ENCODE measurements around the gene KIF5C.
A peak's percentile ranks its signal among the peaks of the same experiment; 100 is the strongest.

Gene KIF5C

DNA sequence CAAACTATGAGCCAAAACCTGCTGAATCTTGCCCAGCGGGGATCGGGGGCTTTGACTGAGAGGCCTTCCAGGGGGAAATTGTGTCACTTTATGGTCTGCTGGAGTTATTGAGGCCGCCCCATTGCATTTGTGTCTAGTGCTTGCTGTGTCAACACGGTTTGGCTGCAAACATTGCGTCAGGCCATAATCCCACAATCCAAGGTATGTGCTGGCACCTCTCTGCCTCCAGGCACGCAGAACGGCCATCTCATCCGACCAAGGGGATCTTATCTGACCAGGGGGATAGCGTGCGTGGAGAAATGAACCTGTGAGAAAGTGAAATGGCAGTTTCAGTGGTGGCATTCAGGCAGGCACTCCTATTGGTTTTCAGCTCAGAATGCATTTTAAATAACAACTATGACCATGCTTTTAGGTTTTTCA lies 145.4 kb downstream of the KIF5C start:
- no peak for DNase-seq

DNA sequence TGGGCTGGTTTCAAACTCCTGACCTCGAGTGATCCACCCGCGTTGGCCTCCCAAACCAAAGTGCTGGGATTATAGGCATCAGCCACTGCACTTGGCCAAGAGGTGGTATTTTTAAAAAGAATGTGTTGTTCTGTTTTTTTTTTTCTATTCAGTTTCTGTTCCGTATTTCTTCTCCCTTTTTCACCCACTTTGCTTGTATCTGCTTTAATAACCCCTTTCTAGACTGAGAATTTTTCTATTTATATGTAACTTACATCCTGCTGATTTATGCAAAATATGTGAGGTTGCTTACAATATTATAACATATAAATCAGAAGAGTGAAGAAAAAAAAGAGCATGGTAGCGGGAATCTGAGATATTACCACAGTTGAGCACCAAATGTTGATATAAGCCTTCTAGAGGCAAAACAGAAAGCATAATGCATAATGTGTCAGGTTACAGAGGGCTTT lies 146.3 kb downstream of the KIF5C start:
- DNase-seq, result peak in 1 of 2 donors; percentile 26

DNA sequence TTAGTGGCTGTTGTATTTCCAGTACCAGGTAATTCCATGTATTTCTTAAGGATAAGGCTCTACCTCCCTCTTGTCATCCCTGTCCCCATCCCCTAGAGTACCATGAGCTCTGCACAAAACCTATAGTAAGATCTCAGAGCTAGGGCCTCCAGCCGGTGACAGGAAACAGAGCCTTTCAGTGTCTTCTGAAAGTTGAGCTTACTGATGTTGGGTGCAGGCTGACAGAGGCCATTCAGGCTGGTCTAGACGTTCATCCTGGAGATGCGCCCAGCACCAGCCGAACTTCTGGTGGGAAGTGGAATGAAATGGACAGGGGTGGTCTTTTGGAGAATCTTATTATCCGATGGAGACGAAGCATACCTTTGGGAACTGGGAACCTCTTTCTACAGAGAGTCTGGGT lies 146.7 kb downstream of the KIF5C start:
- no peak for DNase-seq

DNA sequence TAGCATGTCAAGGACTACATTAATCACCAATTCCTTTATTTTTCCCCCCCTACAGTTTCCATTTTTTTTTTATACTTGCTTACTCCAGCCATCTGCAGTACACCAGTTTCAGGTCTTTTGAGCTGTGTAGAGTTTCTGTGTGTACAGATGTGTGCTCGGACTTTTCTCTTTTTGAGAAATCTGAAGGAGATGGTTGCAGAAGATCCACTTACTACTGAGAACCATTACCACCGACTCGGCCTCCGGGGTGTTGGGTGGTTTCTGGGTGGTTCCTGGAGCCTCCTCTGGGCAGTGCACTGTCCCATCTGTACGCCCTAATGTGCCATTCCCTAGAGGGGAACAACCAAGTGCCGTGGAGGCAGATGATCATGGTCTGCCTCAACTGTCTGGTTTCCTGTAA lies 148.1 kb downstream of the KIF5C start:
- DNase-seq, result no peak

DNA sequence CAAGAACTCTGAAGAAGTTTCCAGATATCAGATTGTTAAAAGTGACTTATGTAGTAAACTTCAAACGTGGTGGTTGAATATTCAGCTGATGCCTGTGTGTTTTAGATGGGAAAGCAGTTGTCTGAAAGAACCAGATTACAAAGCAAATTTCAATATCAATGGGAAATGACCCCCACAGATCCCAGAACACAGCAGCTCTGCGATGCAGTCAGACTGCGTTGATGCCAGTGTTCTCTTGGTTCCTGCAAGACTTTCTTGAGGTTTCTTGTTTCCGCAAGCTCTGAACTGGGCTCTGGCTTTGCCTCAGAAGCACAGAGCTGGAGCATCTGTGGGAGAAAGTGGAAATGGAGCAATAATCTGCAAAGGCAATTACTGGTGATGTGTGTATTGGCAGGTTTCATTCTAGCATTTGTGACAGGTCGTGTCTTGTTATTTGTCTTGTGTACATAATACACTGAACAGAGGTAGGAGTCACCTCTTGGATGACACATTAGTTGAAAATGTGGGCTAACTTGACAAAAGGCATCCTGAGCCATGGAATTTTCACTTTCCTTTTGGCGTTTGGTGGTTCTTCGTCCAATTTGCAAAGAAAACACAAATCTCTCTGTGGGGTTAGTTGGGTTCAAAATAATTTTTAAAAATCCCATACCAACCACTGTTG lies 152.7 kb downstream of the KIF5C start:
- DNase-seq, result no peak

DNA sequence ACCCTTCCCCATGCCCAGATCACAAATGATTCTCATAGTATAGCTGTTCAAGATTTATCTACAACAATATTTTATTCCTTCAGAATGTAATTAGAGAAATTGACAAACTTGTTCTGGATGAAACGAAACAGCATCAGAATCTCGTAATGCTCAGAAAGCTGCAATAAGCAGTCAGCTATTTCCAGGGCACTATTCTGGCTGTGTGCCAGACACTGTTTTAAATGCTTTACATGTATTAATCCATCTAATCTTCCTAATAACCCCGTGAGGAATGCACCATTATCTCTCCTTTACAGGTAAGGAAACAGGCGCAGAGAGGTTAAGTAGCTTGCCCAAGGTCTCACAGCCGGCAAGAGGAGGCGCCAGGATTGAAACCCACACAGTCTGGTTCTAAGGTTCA lies 153.3 kb downstream of the KIF5C start:
- no peak for DNase-seq

DNA sequence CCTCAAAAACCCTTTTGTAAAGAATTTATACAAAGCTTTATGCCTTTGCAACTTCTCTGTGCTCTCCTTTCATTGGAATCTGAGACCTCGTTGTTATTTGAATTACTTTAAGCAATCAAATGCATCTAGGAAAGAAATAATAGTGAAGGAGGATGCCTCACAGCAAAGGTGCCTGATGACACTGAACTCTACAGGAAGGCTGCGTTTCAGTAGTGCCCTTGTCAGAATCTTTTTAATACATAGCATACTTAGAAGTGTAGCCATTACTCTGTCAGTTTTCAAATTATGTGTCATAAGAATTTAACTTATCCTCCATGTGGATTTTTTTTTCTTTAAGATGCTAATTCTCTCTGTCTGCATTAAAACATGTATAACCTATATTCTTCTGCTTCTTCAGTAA lies 153.9 kb downstream of the KIF5C start:
- no peak for DNase-seq

DNA sequence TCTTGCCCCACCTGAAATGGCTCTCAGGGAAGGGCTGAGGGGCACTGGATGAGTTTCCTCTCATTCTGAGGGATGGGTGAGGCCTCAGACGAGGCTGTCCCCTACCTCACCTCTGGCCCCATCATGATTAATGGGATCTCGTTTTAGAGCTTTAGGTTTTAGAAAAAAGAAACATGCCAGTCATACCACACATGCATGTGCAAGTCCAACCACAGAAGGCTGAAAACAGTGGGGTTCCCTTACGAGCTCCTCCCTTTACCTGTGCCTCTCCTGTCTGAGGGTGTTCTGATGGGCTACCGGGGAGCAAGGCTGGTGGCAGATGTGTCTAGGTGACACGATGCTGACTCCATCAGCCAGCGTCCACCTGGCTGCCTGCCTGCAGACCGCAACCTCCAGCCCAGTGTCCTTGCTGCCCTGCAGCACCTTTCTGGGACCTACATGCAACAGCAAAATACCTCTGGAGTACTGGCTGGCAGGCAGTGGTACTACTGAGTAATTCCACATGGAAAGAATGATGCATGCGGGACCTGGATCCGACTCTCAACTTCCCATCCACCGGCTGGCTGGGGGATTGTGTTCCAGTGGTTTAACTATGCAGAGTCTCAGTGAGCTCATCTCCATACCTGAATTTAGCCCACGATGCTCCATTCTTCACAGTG lies 154.4 kb downstream of the KIF5C start:
- no peak for DNase-seq

DNA sequence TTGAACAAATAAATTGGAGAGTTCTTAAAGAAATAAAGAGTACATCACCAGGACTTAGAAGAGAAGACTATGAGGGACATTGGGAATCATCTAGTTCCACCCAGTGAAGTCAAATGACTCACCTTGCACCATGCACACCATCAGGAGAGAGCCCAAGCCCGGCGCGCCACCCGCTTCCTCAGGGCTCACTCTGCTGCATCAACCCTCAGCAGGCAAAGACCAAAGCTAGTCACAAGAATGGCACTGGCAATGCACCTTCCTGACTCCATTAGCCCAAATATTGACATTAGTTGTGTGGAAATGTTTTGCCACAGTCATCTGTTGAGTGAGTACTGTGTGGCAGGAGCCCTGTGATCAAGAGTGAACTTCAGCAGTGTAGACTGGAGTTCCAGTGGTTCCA lies 156.4 kb downstream of the KIF5C start:
- DNase-seq, result no peak

DNA sequence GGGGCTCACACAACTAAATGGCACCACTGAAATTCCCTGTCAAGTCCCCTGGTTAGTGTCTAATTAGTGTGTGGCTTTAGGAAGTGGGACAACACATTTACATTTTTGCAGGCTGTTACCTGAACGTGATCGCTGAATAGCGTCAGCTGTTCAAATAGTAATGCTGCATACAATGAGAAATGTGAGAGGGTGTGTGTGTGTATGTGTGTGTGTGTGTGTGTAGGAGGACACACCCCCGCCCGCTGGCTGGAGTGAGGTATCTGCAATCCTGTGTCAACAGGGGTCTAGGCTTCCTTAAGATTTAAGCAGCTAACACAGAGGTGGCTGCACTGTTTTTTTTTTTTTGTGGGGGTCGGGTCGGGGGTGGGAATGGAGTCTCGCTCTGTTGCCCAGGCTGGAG lies 158.7 kb downstream of the KIF5C start:
- no peak for DNase-seq

DNA sequence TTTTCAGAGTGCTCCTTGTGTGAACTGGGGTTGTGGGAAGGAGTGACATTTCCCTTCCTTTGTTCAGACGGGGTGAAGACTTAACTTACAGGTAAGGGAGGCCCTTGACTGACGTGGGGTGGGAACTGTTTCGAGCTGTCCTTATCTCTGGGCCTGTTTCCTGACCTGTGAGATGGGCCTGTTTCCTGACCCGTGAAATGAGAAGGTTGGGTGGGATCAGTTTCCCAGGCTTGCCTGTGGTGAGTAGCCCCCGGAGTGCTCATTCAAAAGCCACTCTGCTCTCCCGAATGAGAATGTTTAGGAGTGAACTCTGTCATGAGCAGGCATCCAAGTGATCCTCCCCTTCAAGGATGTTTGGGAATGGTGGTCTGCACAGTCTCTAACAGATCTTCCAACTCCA lies 159.4 kb downstream of the KIF5C start:
- no peak for DNase-seq

DNA sequence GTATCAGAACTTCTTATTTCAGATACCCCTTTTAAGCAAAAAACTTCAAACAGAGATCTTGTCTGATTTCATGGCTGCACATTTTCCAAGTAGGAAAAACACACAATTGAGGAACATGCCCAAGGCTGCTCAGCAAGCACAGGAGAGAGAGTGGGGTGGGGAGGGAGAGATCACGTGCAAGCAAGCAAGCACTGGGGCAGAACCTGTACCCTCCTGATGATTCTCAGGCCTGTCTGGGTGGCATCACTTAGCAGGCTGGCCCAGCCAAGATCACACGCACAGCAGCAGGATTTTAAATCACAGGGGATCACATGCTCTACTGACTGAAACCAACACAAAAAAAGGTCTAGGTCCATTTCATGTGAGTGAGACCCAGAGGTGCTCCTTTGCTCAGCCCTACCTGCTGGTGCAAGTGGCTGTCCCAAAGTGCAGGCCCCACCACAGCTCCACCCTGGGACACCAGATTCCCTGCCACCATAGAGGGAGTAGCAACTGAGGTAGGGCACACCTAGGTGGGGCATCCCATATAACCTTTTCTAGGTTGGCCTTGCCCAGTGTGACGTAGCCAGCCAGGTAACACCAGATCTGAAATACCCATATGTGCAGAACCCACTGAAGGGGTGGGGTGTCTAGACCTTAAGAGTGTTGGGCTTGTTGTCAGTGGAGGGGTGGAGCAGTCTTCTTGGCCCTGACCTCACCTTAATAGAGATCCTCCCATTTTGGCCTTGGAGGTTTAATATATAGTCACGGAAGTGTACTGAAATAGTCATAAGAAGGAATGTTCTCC lies 161.7 kb downstream of the KIF5C start:
- no peak for DNase-seq

DNA sequence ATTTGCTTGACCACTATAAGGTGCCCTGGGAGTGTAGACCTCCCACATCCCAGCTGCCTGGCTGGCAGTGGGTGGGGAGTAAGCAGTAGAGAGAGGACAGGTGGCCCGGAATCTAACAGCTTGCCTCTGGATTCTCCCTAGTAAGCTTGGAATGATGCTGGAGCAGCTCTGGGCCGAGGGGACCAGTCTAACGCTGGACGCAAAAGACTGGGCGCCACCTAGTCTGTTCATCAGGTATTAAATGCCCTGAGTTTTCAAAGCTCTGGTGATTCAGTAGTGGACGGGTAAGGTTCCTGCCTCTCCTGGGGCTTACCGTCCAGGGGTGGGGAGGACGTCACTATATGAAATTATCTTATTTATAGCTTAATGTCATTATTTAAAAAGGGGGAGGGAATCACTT lies 162.8 kb downstream of the KIF5C start:
- no peak for DNase-seq

DNA sequence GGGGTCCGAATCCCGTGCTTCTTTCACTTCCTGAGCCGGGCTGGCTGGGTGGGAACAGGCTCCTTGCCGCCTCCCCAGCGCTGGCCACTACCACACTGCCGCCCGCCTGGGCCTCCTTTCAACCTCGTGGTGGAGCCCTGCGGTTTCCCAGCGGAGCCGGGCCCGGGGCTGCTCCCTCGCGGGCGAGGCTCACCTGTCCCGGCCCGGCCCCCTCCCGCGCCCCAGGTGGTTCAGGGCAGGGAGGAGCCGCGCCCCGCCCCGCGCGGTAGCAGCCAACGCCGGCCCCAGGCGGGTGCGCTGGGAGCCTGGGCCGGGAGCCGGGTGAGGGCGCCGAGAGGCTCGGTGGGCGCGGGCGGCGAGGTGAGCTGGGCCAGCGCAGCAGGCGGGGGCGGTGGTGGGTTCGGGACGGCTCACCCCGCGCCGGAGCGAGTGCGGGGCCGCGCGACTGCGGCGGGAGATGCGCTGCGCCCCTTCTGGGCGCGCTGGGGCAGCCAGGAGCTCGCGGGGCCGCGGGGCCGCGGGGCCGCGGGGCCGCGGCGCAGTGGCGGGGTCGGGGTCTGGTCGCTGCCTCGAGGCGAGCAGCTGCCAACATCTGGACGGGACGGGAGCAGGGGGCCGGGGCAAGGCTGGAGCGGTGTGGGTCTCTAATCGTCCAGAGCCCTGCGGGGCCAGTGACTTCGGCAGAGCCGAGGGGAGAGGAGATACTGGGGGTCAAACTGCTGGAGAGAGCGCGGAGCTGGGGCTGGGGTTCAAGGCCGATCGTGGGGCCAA lies 163.6 kb downstream of the KIF5C start, which contains the start of gene LYPD6B:
Gene LYPD6B (plus strand): TSS at position 258 of the 771 bp plus-strand sequence. CDS start 92,250 bp downstream, outside the sequence.
- no peak for DNase-seq

DNA sequence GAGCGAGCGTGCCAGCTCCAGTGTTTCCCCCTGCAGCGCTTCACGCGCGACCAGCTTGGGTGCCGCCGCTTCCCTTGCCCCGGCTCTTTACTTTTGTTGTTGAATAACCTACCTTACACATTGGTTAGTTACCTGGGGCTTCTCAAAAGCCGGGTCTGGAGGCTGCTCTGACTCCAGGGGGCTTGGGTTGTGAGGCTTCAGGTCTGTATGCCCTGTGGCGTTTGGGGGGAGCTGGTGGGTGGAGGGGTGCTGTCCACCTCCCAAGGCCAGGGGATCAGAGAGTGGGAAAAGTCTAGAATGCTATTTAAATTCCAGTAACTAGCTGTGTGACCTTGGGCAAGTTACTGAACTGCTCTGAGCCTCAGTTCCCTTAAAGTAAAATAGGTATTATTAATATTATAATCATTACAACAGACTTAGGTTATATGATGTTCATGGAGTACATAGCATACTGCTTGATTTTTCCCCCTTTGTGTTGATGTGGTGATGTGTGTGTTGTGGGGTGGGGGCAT lies 164.2 kb downstream of the KIF5C start:
- no peak for DNase-seq

DNA sequence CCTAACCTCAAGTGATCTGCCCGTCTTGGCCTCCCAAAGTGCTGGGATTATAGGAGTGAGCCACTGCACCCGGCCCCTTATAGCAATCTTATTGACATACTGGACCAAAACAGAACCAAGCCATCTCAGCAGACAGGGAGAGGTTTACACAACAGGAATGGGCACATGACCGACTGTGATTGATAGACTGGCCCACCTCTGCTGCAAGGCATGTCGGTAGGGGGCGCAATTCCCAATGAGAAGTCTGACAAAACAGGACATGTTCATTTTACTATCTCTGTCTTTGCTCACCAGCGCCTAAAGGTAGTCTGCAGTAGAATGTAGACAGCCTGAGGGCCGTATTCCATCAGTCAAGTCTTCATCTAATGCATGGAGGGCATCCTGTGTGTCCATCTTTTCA lies 165.4 kb downstream of the KIF5C start:
- DNase-seq, result peak; percentile 48 to 60

DNA sequence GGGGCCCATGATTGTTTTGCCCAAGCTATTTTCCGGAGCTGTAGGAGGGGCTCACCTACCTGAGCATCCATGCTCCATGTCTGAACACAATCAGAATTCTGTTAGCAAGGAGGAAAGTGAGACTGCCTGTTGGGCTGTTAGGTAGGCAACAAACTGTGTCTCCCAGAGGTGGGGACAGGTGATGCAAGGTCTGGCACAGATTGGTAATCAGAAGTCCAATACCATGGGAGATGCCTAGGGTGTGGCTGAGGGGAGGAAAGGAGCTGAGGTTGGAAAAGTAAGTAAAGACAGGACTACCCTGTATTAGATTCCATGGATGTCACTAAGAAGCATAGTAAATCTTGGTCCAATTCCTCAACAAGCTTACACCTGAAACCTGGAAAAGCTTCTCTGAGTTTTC lies 166.5 kb downstream of the KIF5C start:
- DNase-seq, result no peak

DNA sequence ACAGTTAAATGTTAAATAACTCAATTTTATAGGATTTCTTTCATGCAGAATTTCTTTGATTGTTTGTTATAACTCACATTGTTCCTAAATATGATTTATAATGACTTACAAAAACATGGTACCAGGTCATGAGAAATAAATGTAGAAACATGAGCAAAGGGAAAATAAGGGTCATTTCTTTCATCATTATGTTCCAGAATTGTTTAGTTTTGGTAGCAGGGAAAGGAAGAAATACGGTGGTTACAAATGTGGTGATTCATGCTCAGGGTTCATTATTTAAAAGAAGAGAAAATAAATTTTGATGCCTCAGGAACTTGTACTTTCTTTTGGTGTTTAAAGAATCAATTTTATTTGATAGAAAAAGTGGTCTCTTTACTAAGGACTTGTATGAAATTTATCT lies 167.9 kb downstream of the KIF5C start:
- no peak for DNase-seq

DNA sequence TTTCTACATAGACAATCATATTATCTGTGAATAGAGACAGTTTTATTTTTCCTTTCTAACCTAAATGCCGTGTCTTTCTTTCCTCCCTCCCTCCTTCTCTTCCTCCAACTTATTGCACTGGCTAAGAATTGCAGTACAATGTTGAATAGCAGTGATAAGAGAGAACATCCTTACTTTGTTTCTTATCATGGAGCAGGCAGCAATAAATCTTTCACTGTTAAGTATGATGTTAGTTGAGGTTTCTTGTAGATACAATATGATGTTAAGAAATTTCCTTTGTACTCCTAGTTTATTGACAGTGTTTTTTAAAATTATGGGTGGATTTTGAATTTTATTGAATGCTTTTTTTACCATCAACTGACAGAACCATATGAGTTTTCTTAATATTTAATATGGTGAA lies 169.5 kb downstream of the KIF5C start:
- no peak for DNase-seq

DNA sequence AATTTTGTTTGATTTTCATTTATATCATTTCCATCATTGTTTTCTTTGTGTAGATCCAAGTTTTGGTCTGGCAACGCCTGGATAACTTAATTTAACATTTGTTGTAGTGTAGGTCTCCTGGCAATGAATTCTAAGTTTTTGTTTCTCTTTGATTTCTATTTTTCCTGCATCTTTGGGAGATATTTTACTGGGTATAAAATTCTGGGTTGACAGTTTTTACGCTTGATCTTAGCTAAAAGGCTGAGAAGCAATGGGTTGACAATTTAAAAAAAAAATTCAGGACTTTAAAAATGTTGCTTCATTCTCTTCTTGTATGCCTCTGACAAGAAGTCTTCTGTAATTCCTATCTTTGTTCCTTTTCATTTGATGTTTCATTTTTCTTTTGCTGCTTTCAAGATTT lies 172.1 kb downstream of the KIF5C start:
- no peak for DNase-seq

DNA sequence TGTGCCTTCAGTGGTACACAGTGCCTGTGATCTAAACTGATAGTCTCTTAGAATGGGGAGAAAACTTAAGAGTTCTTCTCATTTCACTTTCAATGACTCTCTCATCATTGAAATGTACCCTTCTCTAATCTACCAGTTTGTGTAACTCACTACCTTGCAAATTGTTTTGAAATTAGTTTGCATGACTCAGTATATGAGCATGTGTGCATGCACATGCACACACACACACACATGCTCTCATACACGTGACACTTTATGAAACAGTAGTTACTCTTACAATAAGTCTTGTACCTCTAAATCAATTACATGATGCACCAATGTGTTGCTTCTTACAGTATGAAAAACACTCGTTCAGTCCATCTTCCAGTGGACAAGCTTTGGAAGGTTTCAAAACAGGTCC lies 174.1 kb downstream of the KIF5C start:
- no peak for DNase-seq

DNA sequence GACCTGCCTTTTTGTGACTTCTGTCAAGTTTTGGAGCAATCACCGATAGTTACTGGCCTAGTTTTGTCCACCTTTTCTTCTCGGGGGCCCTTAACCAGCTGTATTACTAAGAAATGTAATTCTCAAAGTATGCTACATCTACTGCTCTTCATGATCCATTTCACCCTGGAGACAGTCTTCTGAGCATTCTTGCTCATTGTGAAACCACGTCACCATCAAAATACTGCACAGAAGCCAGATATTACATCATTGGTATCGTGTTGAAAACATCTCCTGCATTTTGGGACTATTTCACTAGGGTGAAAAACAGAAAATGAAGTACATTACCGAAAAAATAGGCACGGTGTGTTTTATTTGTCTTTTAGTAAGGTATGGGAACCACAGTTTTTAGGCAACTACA lies 175.2 kb downstream of the KIF5C start:
- no peak for DNase-seq

DNA sequence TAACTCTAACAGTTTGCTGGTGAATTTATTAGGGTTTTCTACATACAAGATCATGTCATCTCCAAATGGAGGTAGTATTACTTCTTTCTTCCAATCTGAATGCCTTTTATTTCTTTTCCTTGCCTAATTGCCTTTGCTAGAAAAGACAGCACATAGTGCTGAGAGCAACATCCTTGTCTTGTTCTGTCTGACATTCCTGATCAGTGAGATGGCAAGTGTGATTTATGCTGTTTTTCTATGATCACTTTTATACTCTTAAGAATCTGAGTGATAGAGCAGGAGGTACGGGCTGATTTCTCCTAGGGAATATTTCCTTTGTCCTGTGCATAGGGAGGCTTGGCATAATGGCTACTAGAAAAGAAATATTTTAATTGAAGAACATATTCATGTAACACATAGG lies 180.7 kb downstream of the KIF5C start:
- no peak for DNase-seq
